ENCODE measurements around the gene COL24A1.

DNA sequence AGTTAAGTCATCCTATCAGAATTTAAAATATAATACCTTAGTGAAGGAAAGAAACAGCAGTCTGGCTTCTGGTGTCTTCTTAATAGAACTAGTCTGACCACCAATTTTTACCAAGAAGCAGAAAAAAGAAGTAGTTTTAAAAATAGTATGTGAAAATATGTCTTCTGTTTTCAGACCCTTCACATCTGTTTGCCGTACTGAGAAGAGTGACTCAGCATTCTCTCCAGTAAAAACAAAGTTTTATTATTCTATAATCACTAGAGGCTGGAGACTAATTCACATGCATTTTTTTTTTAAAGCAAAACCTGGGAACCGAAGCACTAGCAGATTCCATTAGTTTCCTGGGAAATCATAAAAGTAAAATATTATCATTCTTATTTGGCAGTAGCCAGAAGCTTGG lies 163.8 kb downstream of the COL24A1 start:
- no peak for TF ChIP-seq POLR2A (IDR thresholded peaks at IDR 0.05)
- TF ChIP-seq, protein P1, sequence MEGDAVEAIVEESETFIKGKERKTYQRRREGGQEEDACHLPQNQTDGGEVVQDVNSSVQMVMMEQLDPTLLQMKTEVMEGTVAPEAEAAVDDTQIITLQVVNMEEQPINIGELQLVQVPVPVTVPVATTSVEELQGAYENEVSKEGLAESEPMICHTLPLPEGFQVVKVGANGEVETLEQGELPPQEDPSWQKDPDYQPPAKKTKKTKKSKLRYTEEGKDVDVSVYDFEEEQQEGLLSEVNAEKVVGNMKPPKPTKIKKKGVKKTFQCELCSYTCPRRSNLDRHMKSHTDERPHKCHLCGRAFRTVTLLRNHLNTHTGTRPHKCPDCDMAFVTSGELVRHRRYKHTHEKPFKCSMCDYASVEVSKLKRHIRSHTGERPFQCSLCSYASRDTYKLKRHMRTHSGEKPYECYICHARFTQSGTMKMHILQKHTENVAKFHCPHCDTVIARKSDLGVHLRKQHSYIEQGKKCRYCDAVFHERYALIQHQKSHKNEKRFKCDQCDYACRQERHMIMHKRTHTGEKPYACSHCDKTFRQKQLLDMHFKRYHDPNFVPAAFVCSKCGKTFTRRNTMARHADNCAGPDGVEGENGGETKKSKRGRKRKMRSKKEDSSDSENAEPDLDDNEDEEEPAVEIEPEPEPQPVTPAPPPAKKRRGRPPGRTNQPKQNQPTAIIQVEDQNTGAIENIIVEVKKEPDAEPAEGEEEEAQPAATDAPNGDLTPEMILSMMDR (IDR thresholded peaks at IDR 0.05): no peak
